PC-3 (cell line): ENCODE results near the gene PRTFDC1. TPM values are rescaled to one million over a fixed set of nuclear protein-coding genes. Genes with fewer than 3 reads are reported as not detected.

ENCODE experiments used
- ATAC-seq: fragments of 200-7000 bp; cut with Tn5 transposase; 2 replicates; pipeline ENCODE4 v1.9.1; 2020; ENCODE audit warnings: mild to moderate bottlenecking, moderate library complexity
- BruUV-seq: library from RNA; stranded (reverse); fragments of 400-500 nt; replicated peaks from 2 replicates; lab custom pipeline; 2021; lab: Mats Ljungman, UMichigan
- CTCF ChIA-PET: fragments of 300-600 bp; sonication (Branson Sonifier 250); formaldehyde crosslinking; loops from one replicate; lab custom pipeline; 2022; ENCODE audit warnings: antibody characterized with exemption; lab: Charles Lee
- POLR2A ChIA-PET: fragments of 300-600 bp; sonication (Branson Sonifier 250); formaldehyde crosslinking; loops from one replicate; lab custom pipeline; 2022; ENCODE audit warnings: antibody characterized with exemption; ENCODE audit not compliant: unreplicated experiment; lab: Charles Lee
- DNase-seq: peaks from one replicate; pipeline ENCODE4 v3.0.0-alpha.2; 2015
- H2AFZ ChIP-seq: fragments of 300-600 bp; sonication (generic); 2 replicates; pipeline ENCODE4 v1.6.0; 2016; ENCODE audit warnings: antibody characterized with exemption, low read length
- H3F3A ChIP-seq: fragments of 300-600 bp; sonication (generic); one replicate; pipeline ENCODE4 v1.6.0; 2017; ENCODE audit warnings: antibody characterized with exemption, low read length, control low read depth, mild to moderate bottlenecking; ENCODE audit not compliant: unreplicated experiment
- H3K27ac ChIP-seq: fragments of 300-600 bp; sonication (generic); 2 replicates; pipeline ENCODE4 v1.5.1; 2016; ENCODE audit warnings: mild to moderate bottlenecking, low read length
- H3K27me3 ChIP-seq: fragments of 300-600 bp; sonication (generic); 2 replicates; pipeline ENCODE4 v1.6.1; 2016; ENCODE audit warnings: low read length, mixed read lengths
- H3K36me3 ChIP-seq: fragments of 300-600 bp; sonication (generic); 2 replicates; pipeline ENCODE4 v1.6.1; 2016; ENCODE audit warnings: low read depth, mixed run types, low read length, mixed read lengths
- H3K4me1 ChIP-seq: fragments of 300-600 bp; sonication (generic); 2 replicates; pipeline ENCODE4 v1.5.1; 2016; ENCODE audit warnings: low read length; ENCODE audit not compliant: insufficient read depth
- H3K4me2 ChIP-seq: fragments of 300-600 bp; sonication (generic); 2 replicates; pipeline ENCODE4 v1.6.0; 2016; ENCODE audit warnings: low read length
- H3K4me3 ChIP-seq: fragments of 300-600 bp; sonication (generic); 2 replicates; pipeline ENCODE4 v1.5.1; 2016; ENCODE audit warnings: mild to moderate bottlenecking, low read length, mixed read lengths
- H3K79me2 ChIP-seq: fragments of 300-600 bp; sonication (generic); 2 replicates; pipeline ENCODE4 v1.6.1; 2017; ENCODE audit warnings: low read length, mixed read lengths
- H3K9ac ChIP-seq: fragments of 300-600 bp; sonication (generic); 2 replicates; pipeline ENCODE4 v1.6.0; 2016; ENCODE audit warnings: mild to moderate bottlenecking, low read length
- H3K9me2 ChIP-seq: fragments of 300-600 bp; sonication (generic); replicated peaks from 2 replicates; pipeline ENCODE4 v1.6.1; 2016; ENCODE audit warnings: mixed run types, low read length, mixed read lengths
- H3K9me3 ChIP-seq: fragments of 300-600 bp; sonication (generic); 2 replicates; pipeline ENCODE4 v1.6.1; 2016; ENCODE audit warnings: low read length, mixed read lengths
- H4K20me1 ChIP-seq: fragments of 300-600 bp; sonication (generic); 2 replicates; pipeline ENCODE4 v1.6.1; 2016; ENCODE audit warnings: low read length, mixed read lengths
- CTCF ChIP-seq: fragments of 300-600 bp; sonication (generic); conservative IDR thresholded peaks from 2 replicates; pipeline ENCODE4 v1.5.1; 2017; ENCODE audit warnings: antibody characterized with exemption, low read depth, mild to moderate bottlenecking, low read length
- EZH2 ChIP-seq: fragments of 300-600 bp; sonication (generic); IDR thresholded peaks from one replicate; pipeline ENCODE4 v1.6.1; 2017; ENCODE audit warnings: antibody characterized with exemption, mild to moderate bottlenecking, low read length; ENCODE audit not compliant: unreplicated experiment
- EZH2phosphoT487 ChIP-seq: fragments of 300-600 bp; sonication (generic); IDR thresholded peaks from 2 replicates; pipeline ENCODE4 v1.6.1; 2018; ENCODE audit warnings: mild to moderate bottlenecking, antibody characterized with exemption, low read length, borderline replicate concordance
- intact Hi-C: fragments of 100-400 bp; cut with micrococcal nuclease; formaldehyde crosslinking; loops from 2 replicates; pipeline ENCODE4 v1.9.0; 2023
- total RNA-seq: library from RNA; depleted of rRNA; stranded (reverse); fragments of >200 nt; gene quantifications from 2 replicates; pipeline ENCODE4 v1.2.3, GENCODE V29; 2014

The PRTFDC1 gene
- total RNA-seq, 1 experiment from 2014 or later = 10.2 TPM

GRCh38 chr10:24899571-24899970, 52.8 kb downstream of the PRTFDC1 start:
- Histone ChIP-seq H3K4me3 (no peak overlapping the region), H3K4me1 (peaks cover 28% of the 10 kb centered on the region), H3K79me2 (no peaks in the 10 kb centered on the region), H3K4me2 (no peak overlapping the region), H3K9me2 (no peaks in the 10 kb centered on the region), H3K9ac (no peak overlapping the region), H2AFZ (no peak overlapping the region), H3K36me3 (no peaks in the 10 kb centered on the region), H3K9me3 (no peaks in the 10 kb centered on the region), H4K20me1 (no peaks in the 10 kb centered on the region), H3K27me3 (no peaks in the 10 kb centered on the region), H3K27ac (no peak overlapping the region), H3F3A (no peaks in the 10 kb centered on the region)
- ChIA-PET POLR2A (no interaction called here), CTCF (no interaction called here)
- intact Hi-C loops = no loop called here
- ATAC-seq = no peak
- no peak for DNase-seq
- no TSS peak for BruUV-seq
- TF ChIP-seq EZH2phosphoT487 = no peak
- no peak for TF ChIP-seq CTCF
- no peak for TF ChIP-seq EZH2

- Histone ChIP-seq H3K4me3 (no peak overlapping the region), H3K36me3 (no peaks in the 10 kb centered on the region), H3K9ac (no peak overlapping the region), H4K20me1 (no peaks in the 10 kb centered on the region), H3K27me3 (no peaks in the 10 kb centered on the region), H3F3A (no peaks in the 10 kb centered on the region), H3K4me2 (no peak overlapping the region), H3K79me2 (no peaks in the 10 kb centered on the region), H2AFZ (no peak overlapping the region), H3K4me1 (peaks cover 28% of the 10 kb centered on the region), H3K9me2 (no peaks in the 10 kb centered on the region), H3K27ac (no peak overlapping the region), H3K9me3 (no peaks in the 10 kb centered on the region)
- no TSS peak for BruUV-seq
- ChIA-PET POLR2A (no interaction called here), CTCF (no interaction called here)
- intact Hi-C loops = no loop called here
- TF ChIP-seq CTCF = no peak
- no peak for TF ChIP-seq EZH2
- no peak for TF ChIP-seq EZH2phosphoT487
- no peak for DNase-seq
- no peak for ATAC-seq
Observed at GRCh38 chr10:24898501-24898900, 53.9 kb downstream of the PRTFDC1 start.

GRCh38 chr10:24897326-24897926, 55.0 kb downstream of the PRTFDC1 start:
- intact Hi-C loops = no loop called here
- H3K9ac ChIP-seq = no peak overlapping the region
- peak; percentile 55 for DNase-seq
- no peaks in the 10 kb centered on the region for H3K79me2 ChIP-seq
- ChIA-PET POLR2A (no interaction called here), CTCF (no interaction called here)
- H3K27me3 ChIP-seq = no peaks in the 10 kb centered on the region
- BruUV-seq = no TSS peak
- H3K9me2 ChIP-seq = no peaks in the 10 kb centered on the region
- no peaks in the 10 kb centered on the region for H3K9me3 ChIP-seq
- TF ChIP-seq EZH2phosphoT487 = no peak
- no peak for TF ChIP-seq EZH2
- no peak for TF ChIP-seq CTCF
- no peaks in the 10 kb centered on the region for H3F3A ChIP-seq
- no peaks in the 10 kb centered on the region for H3K36me3 ChIP-seq
- H2AFZ ChIP-seq = no peak overlapping the region
- H3K27ac ChIP-seq = no peak overlapping the region
- no peak for ATAC-seq
- no peaks in the 10 kb centered on the region for H4K20me1 ChIP-seq
- no peak overlapping the region for H3K4me3 ChIP-seq
- 0 out of 2 replicates have a peak overlapping the region, but pooled peaks have one; percentile 3 for H3K4me2 ChIP-seq
- peaks cover 28% of the 10 kb centered on the region for H3K4me1 ChIP-seq
